Measurements from ENCODE around the gene YWHAG.
"Not testable (repeated sequence)": the region's sequence is repeated elsewhere in the genome, so short reads cannot be mapped to it uniquely, and the experiment has no call there.

YWHAG gene

DNA sequence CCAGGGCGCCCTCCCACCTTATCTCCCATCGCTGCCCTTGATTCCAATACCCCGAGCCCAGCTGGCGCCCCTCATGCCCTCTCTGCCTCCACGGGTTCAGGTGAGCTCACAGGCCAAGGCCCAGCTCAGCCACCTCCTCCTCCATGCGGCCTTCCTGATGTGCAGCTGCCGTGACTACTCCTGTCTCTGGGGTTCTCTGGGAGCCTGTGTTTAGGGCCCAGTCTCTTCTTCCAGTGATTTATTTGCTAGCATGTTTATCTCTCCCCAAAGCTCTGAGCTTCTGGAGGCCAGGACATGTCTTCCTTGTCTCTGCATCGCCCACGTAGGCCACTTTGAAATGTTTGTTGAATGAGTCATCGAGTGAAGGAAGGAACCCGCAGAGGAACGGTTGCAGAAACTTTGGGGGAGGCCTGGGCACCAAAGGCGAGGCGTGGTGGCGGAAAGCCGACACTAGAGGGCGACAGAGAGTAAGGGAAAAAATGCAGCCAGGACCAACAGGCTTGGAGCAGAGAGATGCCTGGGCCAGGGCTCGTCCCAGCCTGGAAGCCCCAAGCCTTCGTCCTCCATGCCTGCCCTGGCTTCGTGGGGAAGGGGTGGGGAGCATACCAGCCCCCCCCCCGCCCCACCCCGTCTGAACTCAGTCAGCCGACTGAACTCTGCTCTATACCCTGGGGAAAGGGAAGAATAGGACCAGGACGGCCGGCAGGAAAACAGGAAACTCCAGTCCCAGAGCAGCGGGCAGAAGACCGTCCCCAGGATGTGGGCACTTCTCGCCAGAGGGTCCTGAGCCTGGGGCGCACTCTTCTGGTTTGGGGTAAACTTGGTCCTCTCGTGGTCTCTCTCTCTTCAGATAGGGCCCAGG lies 67.2 kb downstream of the YWHAG start:
- H3K4me3 ChIP-seq (ENCODE audit: low read depth, low read length) = peak overlapping the region; percentile 36
- peak; percentile 93 for DNase-seq (ENCODE audit: low read depth, low spot score)
- ChIA-PET POLR2A (interaction anchor here (0.7 to 2.3 kb wide), 8 partner anchors 10 to 113 kb away, joined by 3 to 40 read pairs (median 6); partner anchors contain the start of gene HSPB1), CTCF (interaction anchor here (0.6 to 8.3 kb wide), 21 partner anchors 9 to 153 kb away, joined by 3 to 164 read pairs (median 5); partner anchors contain the start of gene HSPB1)
- TF ChIP-seq, protein P1, sequence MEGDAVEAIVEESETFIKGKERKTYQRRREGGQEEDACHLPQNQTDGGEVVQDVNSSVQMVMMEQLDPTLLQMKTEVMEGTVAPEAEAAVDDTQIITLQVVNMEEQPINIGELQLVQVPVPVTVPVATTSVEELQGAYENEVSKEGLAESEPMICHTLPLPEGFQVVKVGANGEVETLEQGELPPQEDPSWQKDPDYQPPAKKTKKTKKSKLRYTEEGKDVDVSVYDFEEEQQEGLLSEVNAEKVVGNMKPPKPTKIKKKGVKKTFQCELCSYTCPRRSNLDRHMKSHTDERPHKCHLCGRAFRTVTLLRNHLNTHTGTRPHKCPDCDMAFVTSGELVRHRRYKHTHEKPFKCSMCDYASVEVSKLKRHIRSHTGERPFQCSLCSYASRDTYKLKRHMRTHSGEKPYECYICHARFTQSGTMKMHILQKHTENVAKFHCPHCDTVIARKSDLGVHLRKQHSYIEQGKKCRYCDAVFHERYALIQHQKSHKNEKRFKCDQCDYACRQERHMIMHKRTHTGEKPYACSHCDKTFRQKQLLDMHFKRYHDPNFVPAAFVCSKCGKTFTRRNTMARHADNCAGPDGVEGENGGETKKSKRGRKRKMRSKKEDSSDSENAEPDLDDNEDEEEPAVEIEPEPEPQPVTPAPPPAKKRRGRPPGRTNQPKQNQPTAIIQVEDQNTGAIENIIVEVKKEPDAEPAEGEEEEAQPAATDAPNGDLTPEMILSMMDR (IDR thresholded peaks at IDR 0.05; ENCODE audit: insufficient read depth, low read length, missing control alignments) = peak; percentile 89

DNA sequence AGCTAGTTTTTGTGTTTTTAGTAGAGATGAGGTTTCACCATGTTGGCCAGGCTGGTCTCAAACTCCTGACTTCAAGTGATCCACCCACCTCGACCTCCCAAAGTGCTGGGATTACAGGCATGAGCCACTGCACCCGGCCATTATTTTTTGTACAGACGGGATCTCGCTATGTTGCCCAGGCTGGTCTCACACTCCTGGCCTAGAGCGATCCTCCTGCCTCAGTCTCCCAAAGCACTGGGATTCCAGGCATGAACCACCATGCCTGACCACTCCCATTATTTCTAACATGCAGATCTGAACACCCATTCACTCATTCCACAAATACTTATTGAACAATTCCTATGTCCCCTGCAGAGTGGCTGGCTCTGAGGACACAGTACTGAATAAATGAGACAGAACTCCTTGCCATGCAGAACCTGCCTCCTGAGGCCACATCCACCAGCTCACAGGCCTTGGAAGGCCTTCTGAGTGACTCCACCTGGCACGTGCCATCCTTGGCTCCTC lies 67.9 kb downstream of the YWHAG start:
- POLR2A ChIA-PET = interaction anchor here (0.7 to 2.3 kb wide), 7 partner anchors 9 to 113 kb away, joined by 3 to 40 read pairs (median 6); partner anchors contain the start of gene HSPB1
- not testable (repeated sequence) for DNase-seq (ENCODE audit: low read depth, low spot score); H3K4me3 ChIP-seq (ENCODE audit: low read depth, low read length)
- CTCF ChIA-PET = interaction anchor here (0.6 to 8.3 kb wide), 17 partner anchors 9 to 162 kb away, joined by 3 to 164 read pairs (median 5); partner anchors contain the start of gene HSPB1

DNA sequence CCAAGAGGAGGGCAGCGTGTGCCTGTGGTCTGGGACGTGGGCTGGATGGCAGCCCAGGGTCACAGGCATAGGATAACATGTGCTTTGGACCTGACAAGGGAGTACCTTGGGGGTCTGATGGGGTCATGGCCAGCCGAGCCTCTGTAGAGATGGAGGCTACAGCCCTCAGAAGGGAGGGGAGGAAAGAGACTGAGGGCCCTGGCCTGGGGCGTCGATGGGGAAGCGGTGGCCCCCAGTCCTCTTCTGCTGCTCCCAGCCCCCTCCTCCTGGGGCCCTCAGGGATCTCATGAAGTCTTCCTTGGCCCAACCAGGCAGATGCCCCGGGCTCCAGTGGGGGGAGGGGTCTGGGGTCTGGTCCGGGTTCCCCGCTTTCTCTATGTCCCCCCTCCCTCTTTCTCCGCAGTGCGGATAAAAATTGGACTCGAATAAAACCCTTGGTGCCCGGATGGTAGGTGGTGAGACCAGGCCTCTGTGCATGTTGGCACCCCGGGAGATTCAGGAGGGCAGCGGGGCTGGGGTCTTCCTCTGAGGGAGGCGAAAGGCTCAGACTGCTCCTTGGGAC lies 71.9 kb downstream of the YWHAG start:
- CTCF ChIA-PET = interaction anchor here (1.1 to 6.5 kb wide), 3 partner anchors 25 to 109 kb away, joined by 3 to 35 read pairs (median 4); no protein-coding TSS in a partner anchor
- no peak for DNase-seq (ENCODE audit: low read depth, low spot score)
- TF ChIP-seq, protein P1 (IDR thresholded peaks at IDR 0.05; ENCODE audit: insufficient read depth, low read length, missing control alignments) = no peak
- POLR2A ChIA-PET = interaction anchor here (0.8 kb wide), 1 partner anchor 16 kb away, joined by 4 read pairs; no protein-coding TSS in a partner anchor
- no peak overlapping the region for H3K4me3 ChIP-seq (ENCODE audit: low read depth, low read length)

DNA sequence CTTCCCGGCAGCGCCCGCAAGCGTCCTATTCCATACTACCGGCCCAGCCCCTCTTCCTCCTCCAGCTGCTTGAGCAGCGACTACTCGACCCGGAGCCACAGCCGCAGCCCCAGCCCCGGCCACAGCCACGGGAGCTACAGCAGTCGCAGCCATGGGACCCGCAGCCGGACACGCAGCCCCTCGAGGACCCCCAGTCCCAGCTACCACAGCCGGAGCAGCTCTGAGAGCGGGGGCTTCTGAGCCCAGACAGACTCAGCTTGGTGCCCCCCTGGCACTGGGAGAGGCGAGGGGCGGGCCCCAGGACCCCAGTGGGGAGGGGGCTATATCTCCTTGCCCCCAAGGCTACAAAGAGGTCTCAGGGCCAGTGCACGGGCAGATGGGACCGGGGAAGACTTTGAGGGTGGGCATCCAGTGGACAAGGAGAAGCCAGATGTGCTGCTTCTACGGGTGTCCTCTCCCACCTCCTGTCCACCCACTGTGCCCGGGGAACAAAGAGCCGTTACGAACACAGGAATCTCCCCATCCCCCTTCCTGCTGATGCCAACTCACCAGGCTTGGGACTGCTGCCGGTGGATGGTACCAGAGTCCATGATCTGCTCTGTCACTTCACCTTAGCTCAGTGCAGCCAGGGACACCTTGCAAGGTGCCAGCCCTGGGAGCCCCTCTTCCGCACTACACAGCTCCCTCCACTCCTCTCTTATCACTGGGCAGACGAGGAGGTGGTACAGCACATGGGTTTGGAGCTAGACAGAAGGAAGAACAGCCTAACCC lies 73.0 kb downstream of the YWHAG start:
- CTCF ChIA-PET = interaction anchor here (1.1 to 6.5 kb wide), 2 partner anchors 28 to 108 kb away, joined by 4 to 35 read pairs; no protein-coding TSS in a partner anchor
- POLR2A ChIA-PET = interaction anchor here (0.8 to 1.2 kb wide), 2 partner anchors 18 to 108 kb away, joined by 4 read pairs; no protein-coding TSS in a partner anchor

DNA sequence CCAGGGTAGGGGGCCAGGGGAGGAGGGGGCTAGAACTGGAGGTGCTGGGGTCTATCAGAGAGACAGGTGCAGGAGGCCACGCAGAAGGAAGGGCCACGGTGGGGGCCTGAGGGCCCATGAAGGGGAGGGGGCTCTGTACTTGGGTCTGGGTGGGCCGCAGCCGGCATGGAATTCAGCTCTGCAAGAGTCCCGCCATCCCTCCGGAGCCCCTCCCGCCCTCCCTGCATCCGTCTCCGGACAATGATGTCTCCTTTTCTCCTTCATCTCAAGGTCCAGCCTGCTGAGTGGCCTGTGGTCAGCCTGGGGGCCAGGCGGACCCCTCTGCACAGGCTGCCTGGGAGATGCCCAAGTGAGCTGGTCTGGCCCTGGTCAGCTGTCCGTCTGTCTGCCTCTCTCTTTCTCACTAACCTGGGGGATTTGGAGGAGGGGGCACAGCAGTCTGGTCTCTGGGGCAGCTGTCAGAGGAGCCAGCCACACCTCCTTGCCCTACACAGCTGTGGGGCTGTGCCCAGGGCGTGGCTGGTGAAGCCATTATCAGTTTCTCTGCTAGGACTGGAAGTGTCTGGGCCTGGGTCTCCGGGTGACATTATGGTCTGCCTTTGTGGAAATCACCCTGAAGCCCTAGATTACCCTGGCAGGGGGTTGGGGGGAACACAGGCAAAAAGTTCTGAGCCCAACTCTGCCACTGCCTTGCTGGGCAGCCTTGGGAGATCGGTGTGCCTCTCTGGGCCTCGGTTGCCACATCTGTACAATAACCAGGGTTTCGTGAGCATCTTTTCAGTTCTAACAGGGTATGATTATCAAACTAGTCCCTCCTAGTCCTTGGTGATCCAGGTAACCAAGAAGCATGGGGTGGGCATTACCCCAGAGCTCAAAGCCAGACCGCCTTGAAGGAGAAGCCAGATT lies 75.3 kb downstream of the YWHAG start:
- DNase-seq (ENCODE audit: low read depth, low spot score) = no peak
- peak overlapping the region; percentile 41 for H3K4me3 ChIP-seq (ENCODE audit: low read depth, low read length)
- CTCF ChIA-PET = interaction anchor here (1.2 to 6.5 kb wide), 3 partner anchors 8 to 106 kb away, joined by 3 to 35 read pairs (median 27); no protein-coding TSS in a partner anchor
- POLR2A ChIA-PET = interaction anchor here (1.2 kb wide), 1 partner anchor 11 kb away, joined by 5 read pairs; no protein-coding TSS in a partner anchor
- TF ChIP-seq, protein P1 (IDR thresholded peaks at IDR 0.05; ENCODE audit: insufficient read depth, low read length, missing control alignments) = no peak

More for the DNA sequence above, 73.0 kb downstream of the YWHAG start:
- DNase-seq (ENCODE audit: low read depth, low spot score) = no peak
- no peak overlapping the region for H3K4me3 ChIP-seq (ENCODE audit: low read depth, low read length)
- TF ChIP-seq, protein P1 (IDR thresholded peaks at IDR 0.05; ENCODE audit: insufficient read depth, low read length, missing control alignments) = no peak
